PFSK-1 (cell line): ENCODE results near the gene TMEM147.

Source experiments
- POLR2AphosphoS5 ChIP-seq: IDR thresholded peaks from 2 replicates; pipeline ENCODE4 v1.6.1; 2012; ENCODE audit warnings: low read depth, mild to moderate bottlenecking, control low read depth, low read length, moderate library complexity
- TAF1 ChIP-seq: IDR thresholded peaks from 2 replicates; pipeline ENCODE4 v1.6.1; 2012; ENCODE audit warnings: low read length, control low read depth, borderline replicate concordance; ENCODE audit not compliant: insufficient read depth
- TF ChIP-seq, protein P1 (sequence below), 2 experiments: IDR thresholded peaks; 2 replicates each; pipeline versions ENCODE4 v1.6.1 to v1.8.0; 2011 to 2012; ENCODE audit warnings: low read depth in 2 of 2, low read length in 2 of 2, control low read depth in 1 of 2, inconsistent platforms in 1 of 2, mild to moderate bottlenecking in 1 of 2, moderate library complexity in 1 of 2; ENCODE audit not compliant: insufficient read depth in 1 of 2

DNA sequence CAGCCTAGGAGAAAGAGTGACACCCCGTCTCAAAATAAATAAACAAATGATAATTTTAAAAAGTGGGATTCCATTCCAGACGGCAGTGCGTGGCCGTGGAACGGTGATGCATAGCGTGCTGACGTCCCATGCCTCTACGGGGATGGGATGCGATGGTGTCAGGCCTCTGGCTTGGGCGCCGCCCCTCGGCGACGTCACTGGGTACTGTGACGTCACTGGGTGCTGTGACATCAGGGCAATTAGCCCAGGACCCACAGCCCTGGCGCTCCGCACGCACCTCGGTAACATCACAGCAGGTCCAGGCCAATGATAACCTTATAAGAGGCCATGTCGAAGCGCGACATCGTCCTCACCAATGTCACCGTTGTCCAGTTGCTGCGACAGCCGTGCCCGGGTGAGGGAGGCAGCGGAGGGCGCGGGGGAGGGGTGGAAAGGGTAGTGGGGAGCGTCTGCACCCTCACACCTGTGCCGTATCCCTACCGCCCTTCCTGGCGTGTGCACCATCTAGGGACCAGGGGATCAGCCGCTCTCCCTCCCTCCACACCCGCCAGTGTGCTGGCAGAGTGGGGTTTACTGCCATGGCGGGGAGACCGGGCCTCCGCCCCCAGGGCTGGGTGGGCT, 12.1 kb upstream of the TMEM147 start, which contains the start of gene GAPDHS:
- TF ChIP-seq POLR2AphosphoS5 (no peak), TAF1 (no peak)
- TF ChIP-seq, protein P1, sequence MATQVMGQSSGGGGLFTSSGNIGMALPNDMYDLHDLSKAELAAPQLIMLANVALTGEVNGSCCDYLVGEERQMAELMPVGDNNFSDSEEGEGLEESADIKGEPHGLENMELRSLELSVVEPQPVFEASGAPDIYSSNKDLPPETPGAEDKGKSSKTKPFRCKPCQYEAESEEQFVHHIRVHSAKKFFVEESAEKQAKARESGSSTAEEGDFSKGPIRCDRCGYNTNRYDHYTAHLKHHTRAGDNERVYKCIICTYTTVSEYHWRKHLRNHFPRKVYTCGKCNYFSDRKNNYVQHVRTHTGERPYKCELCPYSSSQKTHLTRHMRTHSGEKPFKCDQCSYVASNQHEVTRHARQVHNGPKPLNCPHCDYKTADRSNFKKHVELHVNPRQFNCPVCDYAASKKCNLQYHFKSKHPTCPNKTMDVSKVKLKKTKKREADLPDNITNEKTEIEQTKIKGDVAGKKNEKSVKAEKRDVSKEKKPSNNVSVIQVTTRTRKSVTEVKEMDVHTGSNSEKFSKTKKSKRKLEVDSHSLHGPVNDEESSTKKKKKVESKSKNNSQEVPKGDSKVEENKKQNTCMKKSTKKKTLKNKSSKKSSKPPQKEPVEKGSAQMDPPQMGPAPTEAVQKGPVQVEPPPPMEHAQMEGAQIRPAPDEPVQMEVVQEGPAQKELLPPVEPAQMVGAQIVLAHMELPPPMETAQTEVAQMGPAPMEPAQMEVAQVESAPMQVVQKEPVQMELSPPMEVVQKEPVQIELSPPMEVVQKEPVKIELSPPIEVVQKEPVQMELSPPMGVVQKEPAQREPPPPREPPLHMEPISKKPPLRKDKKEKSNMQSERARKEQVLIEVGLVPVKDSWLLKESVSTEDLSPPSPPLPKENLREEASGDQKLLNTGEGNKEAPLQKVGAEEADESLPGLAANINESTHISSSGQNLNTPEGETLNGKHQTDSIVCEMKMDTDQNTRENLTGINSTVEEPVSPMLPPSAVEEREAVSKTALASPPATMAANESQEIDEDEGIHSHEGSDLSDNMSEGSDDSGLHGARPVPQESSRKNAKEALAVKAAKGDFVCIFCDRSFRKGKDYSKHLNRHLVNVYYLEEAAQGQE (IDR thresholded peaks at IDR 0.05; ENCODE audit: insufficient read depth in 1 of 2, low read depth in 2 of 2, low read length in 2 of 2) = no peak
